HepG2 (cell line): ENCODE results near the gene LMF2. TPM values are rescaled to one million over a fixed set of nuclear protein-coding genes. Genes with fewer than 3 reads are reported as not detected.

Experiments
- ATAD3A ChIP-seq: sonication (generic); formaldehyde crosslinking; IDR thresholded peaks from 2 replicates; pipeline ENCODE4 v1.4.0; 2020; ENCODE audit warnings: missing genetic modification reagents
- CAMTA2 ChIP-seq: sonication (generic); formaldehyde crosslinking; IDR thresholded peaks from 2 replicates; pipeline ENCODE4 v1.4.0; 2020; ENCODE audit warnings: mild to moderate bottlenecking, missing genetic modification reagents, borderline replicate concordance
- GZF1 ChIP-seq: sonication (generic); formaldehyde crosslinking; IDR thresholded peaks from 2 replicates; pipeline ENCODE4 v1.5.1; 2020; ENCODE audit warnings: mild to moderate bottlenecking, missing genetic modification reagents
- HES4 ChIP-seq: sonication (generic); formaldehyde crosslinking; IDR thresholded peaks from 2 replicates; pipeline ENCODE4 v1.9.0; 2021; ENCODE audit warnings: mild to moderate bottlenecking, missing genetic modification reagents, borderline replicate concordance
- KDM4B ChIP-seq: sonication (generic); formaldehyde crosslinking; IDR thresholded peaks from 2 replicates; pipeline ENCODE4 v1.4.0; 2020; ENCODE audit warnings: missing genetic modification reagents
- MED1 ChIP-seq: sonication (generic); formaldehyde crosslinking; IDR thresholded peaks from 2 replicates; pipeline ENCODE4 v1.4.0; 2020; ENCODE audit warnings: missing genetic modification reagents
- NR2C2 ChIP-seq: sonication (generic); formaldehyde crosslinking; IDR thresholded peaks from 2 replicates; pipeline ENCODE4 v1.4.0; 2020; ENCODE audit warnings: missing genetic modification reagents, mild to moderate bottlenecking, moderate library complexity, borderline replicate concordance
- PRDM4 ChIP-seq: sonication (generic); formaldehyde crosslinking; IDR thresholded peaks from 2 replicates; pipeline ENCODE4 v1.9.0; 2021; ENCODE audit warnings: missing genetic modification reagents, borderline replicate concordance
- SMYD3 ChIP-seq: sonication (generic); formaldehyde crosslinking; IDR thresholded peaks from 2 replicates; pipeline ENCODE4 v1.8.1; 2023; ENCODE audit warnings: mild to moderate bottlenecking, missing genetic modification reagents
- SNAPC2 ChIP-seq: sonication (generic); formaldehyde crosslinking; IDR thresholded peaks from 2 replicates; pipeline ENCODE4 v1.8.1; 2022; ENCODE audit warnings: mild to moderate bottlenecking, missing genetic modification reagents
- TBX2 ChIP-seq: sonication (generic); formaldehyde crosslinking; IDR thresholded peaks from 2 replicates; pipeline ENCODE4 v1.5.0; 2020; ENCODE audit warnings: missing genetic modification reagents, mild to moderate bottlenecking, borderline replicate concordance
- ZFP62 ChIP-seq: sonication (generic); formaldehyde crosslinking; IDR thresholded peaks from 2 replicates; pipeline ENCODE4 v1.4.0; 2020; ENCODE audit warnings: missing genetic modification reagents
- ZNF331 ChIP-seq: sonication (generic); formaldehyde crosslinking; IDR thresholded peaks from 2 replicates; pipeline ENCODE4 v1.4.0; 2020; ENCODE audit warnings: missing genetic modification reagents
- ZNF691 ChIP-seq: sonication (generic); formaldehyde crosslinking; IDR thresholded peaks from 2 replicates; pipeline ENCODE4 v1.4.0; 2020; ENCODE audit warnings: missing genetic modification reagents, low read depth, mild to moderate bottlenecking, borderline replicate concordance
- polyA plus RNA-seq, 8 experiments: library from polyadenylated mRNA; depleted of rRNA in 3 of 8; stranded (reverse) in 7 of 8; unstranded in 1 of 8; fragments of >200 nt; fragmentation: Illumina TruSeq in 4 of 8; extraction: Trizol in 4 of 8; gene quantifications; 2 replicates each; pipeline versions ENCODE4 v1.2.1 to v1.2.3, GENCODE V29; 2011 to 2016; ENCODE audit warnings: low read depth in 4 of 8, missing spikeins in 1 of 8, mixed read lengths in 1 of 8; ENCODE audit not compliant: insufficient read depth in 1 of 8
- total RNA-seq, 5 experiments: library from RNA; depleted of rRNA; stranded (reverse); fragments of >200 nt; fragmentation: Illumina TruSeq; extraction: Trizol; gene quantifications; 2 replicates each; pipeline ENCODE4 v1.2.3, GENCODE V29; 2016; ENCODE audit warnings: low read depth in 1 of 5
- TF ChIP-seq, protein P1 (sequence below): IDR thresholded peaks from 2 replicates; pipeline ENCODE4 v1.6.1; 2016; ENCODE audit warnings: missing genetic modification reagents, missing compliant biosample characterization
- TF ChIP-seq, protein P2 (sequence below): sonication (generic); formaldehyde crosslinking; IDR thresholded peaks from 2 replicates; pipeline ENCODE4 v1.8.1; 2023; ENCODE audit warnings: mild to moderate bottlenecking, missing genetic modification reagents
- TF ChIP-seq, protein P3 (sequence below): sonication (generic); formaldehyde crosslinking; IDR thresholded peaks from 2 replicates; pipeline ENCODE4 v1.4.0; 2020; ENCODE audit warnings: missing genetic modification reagents, borderline replicate concordance
- TF ChIP-seq, protein P4 (sequence below): IDR thresholded peaks from 2 replicates; pipeline ENCODE4 v1.6.1; 2016; ENCODE audit warnings: mild to moderate bottlenecking, missing biosample characterization, missing genetic modification reagents

The LMF2 gene
- total and polyA plus RNA-seq, 2 of the 13 experiments (the other 11 are each of a cell fraction or from before 2014, with no cell fraction given): 23.3 to 30.6 TPM

GRCh38 chr22:50486561-50487289 is 20.8 kb downstream of the LMF2 start, which contains the start of gene MIOX (continued):
- TF ChIP-seq ZNF691 (no peak), GZF1 (no peak), SMYD3 (CRISPR knock-in tag) (no peak), KDM4B (CRISPR knock-in tag) (no peak), MED1 (CRISPR knock-in tag) (no peak), NR2C2 (CRISPR knock-in tag) (peak; percentile 94), ZNF331 (CRISPR knock-in tag) (no peak), PRDM4 (CRISPR knock-in tag) (no peak), HES4 (0 out of 2 replicates have a peak, but pooled peaks have one; percentile 35), TBX2 (CRISPR knock-in tag) (peak; percentile 26; the same call in 1 of the 2 replicates), ZFP62 (no peak), CAMTA2 (CRISPR knock-in tag) (no peak), SNAPC2 (no peak), ATAD3A (CRISPR knock-in tag) (no peak)
- TF ChIP-seq, protein P1, sequence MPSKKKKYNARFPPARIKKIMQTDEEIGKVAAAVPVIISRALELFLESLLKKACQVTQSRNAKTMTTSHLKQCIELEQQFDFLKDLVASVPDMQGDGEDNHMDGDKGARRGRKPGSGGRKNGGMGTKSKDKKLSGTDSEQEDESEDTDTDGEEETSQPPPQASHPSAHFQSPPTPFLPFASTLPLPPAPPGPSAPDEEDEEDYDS: peak; percentile 12; the same call in 1 of the 2 replicates
- TF ChIP-seq, protein P2, sequence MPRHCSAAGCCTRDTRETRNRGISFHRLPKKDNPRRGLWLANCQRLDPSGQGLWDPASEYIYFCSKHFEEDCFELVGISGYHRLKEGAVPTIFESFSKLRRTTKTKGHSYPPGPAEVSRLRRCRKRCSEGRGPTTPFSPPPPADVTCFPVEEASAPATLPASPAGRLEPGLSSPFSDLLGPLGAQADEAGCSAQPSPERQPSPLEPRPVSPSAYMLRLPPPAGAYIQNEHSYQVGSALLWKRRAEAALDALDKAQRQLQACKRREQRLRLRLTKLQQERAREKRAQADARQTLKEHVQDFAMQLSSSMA (CRISPR knock-in tag): no peak
- TF ChIP-seq, protein P3, sequence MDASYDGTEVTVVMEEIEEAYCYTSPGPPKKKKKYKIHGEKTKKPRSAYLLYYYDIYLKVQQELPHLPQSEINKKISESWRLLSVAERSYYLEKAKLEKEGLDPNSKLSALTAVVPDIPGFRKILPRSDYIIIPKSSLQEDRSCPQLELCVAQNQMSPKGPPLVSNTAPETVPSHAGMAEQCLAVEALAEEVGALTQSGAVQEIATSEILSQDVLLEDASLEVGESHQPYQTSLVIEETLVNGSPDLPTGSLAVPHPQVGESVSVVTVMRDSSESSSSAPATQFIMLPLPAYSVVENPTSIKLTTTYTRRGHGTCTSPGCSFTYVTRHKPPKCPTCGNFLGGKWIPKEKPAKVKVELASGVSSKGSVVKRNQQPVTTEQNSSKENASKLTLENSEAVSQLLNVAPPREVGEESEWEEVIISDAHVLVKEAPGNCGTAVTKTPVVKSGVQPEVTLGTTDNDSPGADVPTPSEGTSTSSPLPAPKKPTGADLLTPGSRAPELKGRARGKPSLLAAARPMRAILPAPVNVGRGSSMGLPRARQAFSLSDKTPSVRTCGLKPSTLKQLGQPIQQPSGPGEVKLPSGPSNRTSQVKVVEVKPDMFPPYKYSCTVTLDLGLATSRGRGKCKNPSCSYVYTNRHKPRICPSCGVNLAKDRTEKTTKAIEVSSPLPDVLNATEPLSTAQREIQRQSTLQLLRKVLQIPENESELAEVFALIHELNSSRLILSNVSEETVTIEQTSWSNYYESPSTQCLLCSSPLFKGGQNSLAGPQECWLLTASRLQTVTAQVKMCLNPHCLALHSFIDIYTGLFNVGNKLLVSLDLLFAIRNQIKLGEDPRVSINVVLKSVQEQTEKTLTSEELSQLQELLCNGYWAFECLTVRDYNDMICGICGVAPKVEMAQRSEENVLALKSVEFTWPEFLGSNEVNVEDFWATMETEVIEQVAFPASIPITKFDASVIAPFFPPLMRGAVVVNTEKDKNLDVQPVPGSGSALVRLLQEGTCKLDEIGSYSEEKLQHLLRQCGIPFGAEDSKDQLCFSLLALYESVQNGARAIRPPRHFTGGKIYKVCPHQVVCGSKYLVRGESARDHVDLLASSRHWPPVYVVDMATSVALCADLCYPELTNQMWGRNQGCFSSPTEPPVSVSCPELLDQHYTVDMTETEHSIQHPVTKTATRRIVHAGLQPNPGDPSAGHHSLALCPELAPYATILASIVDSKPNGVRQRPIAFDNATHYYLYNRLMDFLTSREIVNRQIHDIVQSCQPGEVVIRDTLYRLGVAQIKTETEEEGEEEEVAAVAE (CRISPR knock-in tag): 0 out of 2 replicates have a peak, but pooled peaks have one; percentile 43
- TF ChIP-seq, protein P4, sequence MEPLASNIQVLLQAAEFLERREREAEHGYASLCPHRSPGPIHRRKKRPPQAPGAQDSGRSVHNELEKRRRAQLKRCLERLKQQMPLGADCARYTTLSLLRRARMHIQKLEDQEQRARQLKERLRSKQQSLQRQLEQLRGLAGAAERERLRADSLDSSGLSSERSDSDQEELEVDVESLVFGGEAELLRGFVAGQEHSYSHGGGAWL (CRISPR knock-in tag): no peak
